Thoracic aorta endothelial cell (primary cell): ENCODE results near the gene USP17L24. TPM values are rescaled to one million over a fixed set of nuclear protein-coding genes. Genes with fewer than 3 reads are reported as not detected.

Experiments used
- total RNA-seq: library from RNA; depleted of rRNA; stranded (reverse); fragments of >200 nt; gene quantifications from 2 replicates; pipeline ENCODE4 v1.2.3, GENCODE V29; 2012

USP17L24 gene
- total RNA-seq = not detected in 2 replicates

GRCh38 chr4:9324865-9325264 lies at the start of gene USP17L24:
Gene USP17L24 (plus strand): TSS chr4:9325165. CDS start chr4:9325165, 0 bp downstream.

GRCh38 chr4:9329611-9330010 lies 4.6 kb downstream of the USP17L24 start, which contains the start of gene USP17L25:
Gene USP17L25 (plus strand): TSS chr4:9329911. CDS start chr4:9329911, 0 bp downstream.

GRCh38 chr4:9334358-9334757 lies 9.4 kb downstream of the USP17L24 start, which contains the start of gene USP17L26:
Gene USP17L26 (plus strand): TSS chr4:9334658. CDS start chr4:9334658, 0 bp downstream.

GRCh38 chr4:9339103-9339502 lies 14.1 kb downstream of the USP17L24 start, which contains the start of gene USP17L5:
Gene USP17L5 (plus strand): TSS chr4:9339403. CDS start chr4:9339403, 0 bp downstream.

GRCh38 chr4:9343848-9344247 lies 18.9 kb downstream of the USP17L24 start, which contains the start of gene USP17L27:
Gene USP17L27 (plus strand): TSS chr4:9344148. CDS start chr4:9344148, 0 bp downstream.

GRCh38 chr4:9348593-9348992 lies 23.6 kb downstream of the USP17L24 start, which contains the start of gene USP17L28:
Gene USP17L28 (plus strand): TSS chr4:9348893. CDS start chr4:9348893, 0 bp downstream.

GRCh38 chr4:9353338-9353737 lies 28.4 kb downstream of the USP17L24 start, which contains the start of gene USP17L29:
Gene USP17L29 (plus strand): TSS chr4:9353638. CDS start chr4:9353638, 0 bp downstream.

GRCh38 chr4:9362829-9363228 lies 37.9 kb downstream of the USP17L24 start, which contains the start of gene USP17L30:
Gene USP17L30 (plus strand): TSS chr4:9363129. CDS start chr4:9363129, 0 bp downstream.

Other genes starting within 250 kb of the USP17L24 start
- gene FAM90A26, start 154.8 kb upstream of the USP17L24 start, total RNA-seq = not detected in 2 replicates
- gene USP17L10, start 114.5 kb upstream of the USP17L24 start, total RNA-seq = not detected in 2 replicates
- gene USP17L11, start 109.8 kb upstream of the USP17L24 start, total RNA-seq = not detected in 2 replicates
- gene USP17L12, start 105.0 kb upstream of the USP17L24 start, total RNA-seq = not detected in 2 replicates
- gene USP17L13, start 100.3 kb upstream of the USP17L24 start, total RNA-seq = not detected in 2 replicates
- gene USP17L15, start 90.8 kb upstream of the USP17L24 start, total RNA-seq = not detected in 2 replicates
- gene USP17L17, start 81.3 kb upstream of the USP17L24 start, total RNA-seq = not detected in 2 replicates
- gene USP17L18, start 76.5 kb upstream of the USP17L24 start, total RNA-seq = not detected in 2 replicates
- not detected in 2 replicates for gene USP17L19, start 71.8 kb upstream of the USP17L24 start, total RNA-seq
- not detected in 2 replicates for gene USP17L20, start 67.0 kb upstream of the USP17L24 start, total RNA-seq
- not detected in 2 replicates for gene USP17L21, start 62.3 kb upstream of the USP17L24 start, total RNA-seq
- not detected in 2 replicates for gene USP17L22, start 57.5 kb upstream of the USP17L24 start, total RNA-seq
- gene USP17L25, start 4.7 kb downstream of the USP17L24 start, total RNA-seq = not detected in 2 replicates
- gene USP17L26, start 9.5 kb downstream of the USP17L24 start, total RNA-seq = not detected in 2 replicates
- not detected in 2 replicates for gene USP17L5, start 14.2 kb downstream of the USP17L24 start, total RNA-seq
- gene USP17L27, start 19.0 kb downstream of the USP17L24 start, total RNA-seq = not detected in 2 replicates
- gene USP17L28, start 23.7 kb downstream of the USP17L24 start, total RNA-seq = not detected in 2 replicates
- not detected in 2 replicates for gene USP17L29, start 28.5 kb downstream of the USP17L24 start, total RNA-seq
- gene USP17L30, start 38.0 kb downstream of the USP17L24 start, total RNA-seq = not detected in 2 replicates
- gene DEFB131A, start 119.2 kb downstream of the USP17L24 start, total RNA-seq = not detected in 2 replicates